ELR (cell line): ENCODE data around the gene TNFSF13B.
"Not testable (repeated sequence)": the region's sequence is repeated elsewhere in the genome, so short reads cannot be mapped to it uniquely, and the experiment has no call there.

Source experiments
- DNase-seq: peaks from one replicate; pipeline ENCODE4 v3.0.0-alpha.2; 2015; ENCODE audit warnings: low read depth

TNFSF13B gene, protein sequence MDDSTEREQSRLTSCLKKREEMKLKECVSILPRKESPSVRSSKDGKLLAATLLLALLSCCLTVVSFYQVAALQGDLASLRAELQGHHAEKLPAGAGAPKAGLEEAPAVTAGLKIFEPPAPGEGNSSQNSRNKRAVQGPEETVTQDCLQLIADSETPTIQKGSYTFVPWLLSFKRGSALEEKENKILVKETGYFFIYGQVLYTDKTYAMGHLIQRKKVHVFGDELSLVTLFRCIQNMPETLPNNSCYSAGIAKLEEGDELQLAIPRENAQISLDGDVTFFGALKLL

DNA sequence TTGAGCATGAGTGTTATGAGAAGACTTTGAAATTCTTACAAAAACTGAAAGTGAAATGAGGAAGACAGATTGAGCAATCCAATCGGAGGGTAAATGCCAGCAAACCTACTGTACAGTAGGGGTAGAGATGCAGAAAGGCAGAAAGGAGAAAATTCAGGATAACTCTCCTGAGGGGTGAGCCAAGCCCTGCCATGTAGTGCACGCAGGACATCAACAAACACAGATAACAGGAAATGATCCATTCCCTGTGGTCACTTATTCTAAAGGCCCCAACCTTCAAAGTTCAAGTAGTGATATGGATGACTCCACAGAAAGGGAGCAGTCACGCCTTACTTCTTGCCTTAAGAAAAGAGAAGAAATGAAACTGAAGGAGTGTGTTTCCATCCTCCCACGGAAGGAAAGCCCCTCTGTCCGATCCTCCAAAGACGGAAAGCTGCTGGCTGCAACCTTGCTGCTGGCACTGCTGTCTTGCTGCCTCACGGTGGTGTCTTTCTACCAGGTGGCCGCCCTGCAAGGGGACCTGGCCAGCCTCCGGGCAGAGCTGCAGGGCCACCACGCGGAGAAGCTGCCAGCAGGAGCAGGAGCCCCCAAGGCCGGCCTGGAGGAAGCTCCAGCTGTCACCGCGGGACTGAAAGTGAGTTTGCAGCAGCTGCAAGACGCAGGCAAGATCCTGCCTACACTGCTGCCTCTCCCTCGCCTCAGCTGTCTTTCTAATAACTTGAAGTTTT lies at the start of gene TNFSF13B:
TNFSF13B (plus strand) TSS at position 118 of the 728 bp plus-strand sequence; CDS start at position 296, 178 bp downstream.
- peak; percentile 25 for DNase-seq

DNA sequence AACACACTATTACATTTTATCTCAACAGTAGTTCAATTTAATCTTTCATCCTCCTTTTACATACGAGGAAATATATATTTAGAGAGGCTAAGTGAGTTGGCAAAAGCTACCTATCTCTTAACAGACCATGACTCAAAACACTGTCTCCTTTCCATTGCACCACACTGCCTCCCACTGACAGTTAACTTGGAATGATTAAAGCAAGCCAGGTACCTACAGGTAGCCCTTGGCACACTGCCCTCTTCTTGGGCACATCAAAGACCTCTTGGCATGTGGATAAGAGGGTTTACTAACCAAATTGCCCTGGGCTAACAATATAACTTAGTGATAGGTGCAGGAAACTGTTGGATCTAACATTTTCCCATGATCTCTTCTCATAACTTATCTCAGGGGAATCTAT lies 49.5 kb upstream of the TNFSF13B start:
- no peak for DNase-seq

GRCh38 chr13:108223687-108224503 lies 45.6 kb upstream of the TNFSF13B start:
- no peak for DNase-seq

GRCh38 chr13:108225440-108225839 lies 44.1 kb upstream of the TNFSF13B start:
- DNase-seq = no peak

DNA sequence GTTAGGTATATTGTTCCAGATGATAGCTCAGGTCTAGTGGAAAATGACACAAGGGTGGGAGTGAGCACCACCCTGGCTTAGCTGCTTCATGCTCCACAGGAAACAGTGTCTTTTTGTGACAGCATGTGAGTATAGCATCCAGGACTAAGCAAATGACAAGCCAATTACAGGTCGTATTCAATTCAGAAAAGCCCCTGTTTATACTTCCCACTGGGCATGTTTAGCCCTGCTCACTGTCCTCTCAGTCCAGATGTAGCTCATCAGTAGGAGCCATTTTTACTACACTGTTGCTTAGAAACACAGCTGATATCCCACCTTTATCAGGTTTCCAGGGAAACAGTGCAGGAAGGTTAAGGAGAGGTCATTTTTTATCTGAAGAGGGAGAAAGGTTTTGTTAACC lies 43.3 kb upstream of the TNFSF13B start:
- DNase-seq = no peak

GRCh38 chr13:108227651-108228272 lies 41.8 kb upstream of the TNFSF13B start:
- DNase-seq = peak; percentile 52

- DNase-seq = no peak
Measured at GRCh38 chr13:108230377-108230776, 39.1 kb upstream of the TNFSF13B start.

- no peak for DNase-seq
Measured at GRCh38 chr13:108249150-108249549, 20.4 kb upstream of the TNFSF13B start.

GRCh38 chr13:108257248-108257647 lies 12.3 kb upstream of the TNFSF13B start:
- DNase-seq = no peak

DNA sequence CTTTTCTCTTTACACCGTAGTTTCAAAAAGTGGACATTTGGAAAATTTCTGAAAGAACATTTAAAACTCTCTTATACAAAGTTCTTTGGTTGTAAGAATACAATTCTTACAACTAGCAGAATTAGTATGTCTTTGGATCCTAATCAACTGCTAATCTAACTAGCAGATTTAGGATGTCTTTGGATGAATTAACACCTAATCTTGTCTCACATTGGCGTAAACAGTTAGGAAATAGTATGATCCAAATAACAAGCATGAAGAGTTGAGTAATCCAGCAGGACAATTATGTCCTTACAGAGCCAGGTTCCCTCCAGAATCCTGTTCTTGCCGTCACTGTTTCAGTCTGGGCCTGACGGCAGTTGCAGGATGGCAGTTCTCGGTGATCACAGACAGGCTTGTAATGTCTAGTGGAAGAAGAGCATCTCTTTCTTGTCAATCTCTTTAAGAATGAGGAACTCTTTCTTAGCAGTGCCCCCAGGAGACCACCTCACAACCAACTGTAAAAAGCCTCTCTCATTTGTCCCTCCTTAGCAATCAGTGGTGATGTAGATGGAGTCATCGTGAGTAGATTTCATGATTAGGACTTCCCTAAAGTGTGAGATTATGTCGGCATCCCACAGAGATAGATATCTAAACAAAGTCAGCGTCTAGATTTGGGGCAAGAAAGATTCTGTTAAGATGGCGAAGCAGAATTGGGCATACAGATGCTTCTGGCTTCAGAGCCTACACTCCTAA lies 5.7 kb upstream of the TNFSF13B start:
- no peak for DNase-seq

DNA sequence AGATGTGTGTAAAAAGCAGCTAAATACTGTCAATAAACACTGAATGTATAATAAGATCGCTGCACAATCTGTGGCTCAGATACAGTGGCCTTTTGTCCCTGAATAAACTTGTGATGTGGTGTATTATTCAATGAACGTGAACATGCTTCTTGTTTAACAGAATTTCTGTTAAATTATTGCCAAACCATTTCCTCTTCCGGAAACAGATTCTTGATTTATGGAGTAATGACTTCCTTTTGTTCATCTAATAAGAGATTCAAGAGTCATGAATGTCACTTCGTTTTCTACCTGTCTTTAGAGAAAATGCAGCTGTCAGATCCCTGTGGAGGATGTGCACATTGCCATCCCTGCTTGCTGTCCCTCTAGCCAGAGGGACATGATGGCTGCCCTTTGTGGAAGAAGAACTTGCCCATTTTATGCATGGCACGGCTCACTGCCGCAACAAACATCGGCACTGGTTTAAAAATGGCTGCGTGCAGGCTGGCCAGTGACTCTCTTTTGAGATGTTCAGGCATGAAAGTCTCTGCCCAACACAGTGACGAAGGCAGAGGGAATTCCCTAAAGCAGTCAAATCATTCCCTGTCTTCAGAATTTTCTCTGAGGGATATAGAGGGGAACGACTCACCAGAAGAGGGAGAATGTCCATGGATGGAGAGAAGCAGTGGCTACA lies 3.1 kb upstream of the TNFSF13B start:
- DNase-seq = no peak

DNA sequence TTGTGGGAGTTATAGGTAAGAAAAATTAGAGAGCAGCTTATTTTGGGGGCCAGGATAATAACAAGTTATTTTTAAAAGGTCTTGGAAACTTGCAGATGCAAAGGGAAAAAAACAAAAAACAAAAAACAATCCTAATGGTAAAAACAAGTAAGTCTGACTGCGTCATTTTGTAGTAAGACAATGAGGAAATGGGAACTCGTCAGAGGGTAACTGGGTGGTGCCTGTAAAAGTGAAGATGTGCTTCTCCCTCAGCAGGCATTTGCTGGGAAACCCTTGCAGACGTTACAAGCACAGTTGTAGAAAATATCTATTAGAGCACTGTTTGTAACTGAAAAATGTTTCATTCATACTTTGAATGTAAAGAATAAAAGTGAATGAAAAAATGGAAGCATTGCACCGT lies 2.2 kb upstream of the TNFSF13B start:
- DNase-seq = no peak

GRCh38 chr13:108267855-108268254 lies 1.7 kb upstream of the TNFSF13B start:
- DNase-seq = not testable (repeated sequence)

GRCh38 chr13:108268466-108269112 lies 929 bp upstream of the TNFSF13B start:
- no peak for DNase-seq

GRCh38 chr13:108270442-108270841 lies 924 bp downstream of the TNFSF13B start:
- no peak for DNase-seq

- DNase-seq = no peak
Measured at GRCh38 chr13:108272333-108272732, 2.8 kb downstream of the TNFSF13B start.

- no peak for DNase-seq
Measured at GRCh38 chr13:108273429-108274118, 4.1 kb downstream of the TNFSF13B start.

DNA sequence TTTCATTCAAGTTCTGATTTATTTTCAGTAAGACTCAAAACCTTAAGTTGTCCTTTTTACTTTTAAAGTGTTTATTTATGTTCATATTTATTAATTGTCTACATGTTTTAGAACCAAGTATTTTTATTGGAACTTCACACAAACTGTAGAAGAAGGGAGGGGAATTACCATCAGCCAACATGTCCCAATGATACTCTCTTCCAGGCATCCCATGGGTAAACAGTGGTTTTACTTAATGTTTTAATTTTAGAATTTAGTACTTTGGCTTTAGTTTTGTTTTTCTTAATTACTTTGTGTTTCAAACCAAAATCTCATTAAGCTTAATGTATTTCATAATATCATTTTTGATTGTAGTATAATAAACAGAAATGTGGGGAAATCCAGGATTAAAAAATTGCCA lies 5.2 kb downstream of the TNFSF13B start:
- no peak for DNase-seq

DNA sequence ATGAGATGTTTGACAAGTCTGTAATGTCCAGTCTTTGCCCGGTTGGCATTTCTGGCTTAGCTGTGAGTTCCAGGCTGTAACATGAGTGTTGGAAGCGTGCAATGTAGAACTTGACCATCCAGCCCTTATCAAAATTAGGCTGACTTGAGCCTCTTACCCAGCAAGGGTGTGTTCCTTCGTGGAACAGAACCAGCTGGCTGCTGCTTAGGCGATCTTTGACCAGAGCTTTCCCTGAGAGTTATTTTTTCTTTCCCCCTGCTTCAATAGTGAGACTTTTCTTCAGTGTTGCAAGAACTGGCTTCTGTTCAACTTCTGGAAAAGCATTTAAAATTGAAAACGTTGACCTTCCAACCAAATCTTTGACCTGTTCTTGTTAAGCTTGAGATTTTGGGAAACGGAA lies 6.5 kb downstream of the TNFSF13B start:
- no peak for DNase-seq

DNA sequence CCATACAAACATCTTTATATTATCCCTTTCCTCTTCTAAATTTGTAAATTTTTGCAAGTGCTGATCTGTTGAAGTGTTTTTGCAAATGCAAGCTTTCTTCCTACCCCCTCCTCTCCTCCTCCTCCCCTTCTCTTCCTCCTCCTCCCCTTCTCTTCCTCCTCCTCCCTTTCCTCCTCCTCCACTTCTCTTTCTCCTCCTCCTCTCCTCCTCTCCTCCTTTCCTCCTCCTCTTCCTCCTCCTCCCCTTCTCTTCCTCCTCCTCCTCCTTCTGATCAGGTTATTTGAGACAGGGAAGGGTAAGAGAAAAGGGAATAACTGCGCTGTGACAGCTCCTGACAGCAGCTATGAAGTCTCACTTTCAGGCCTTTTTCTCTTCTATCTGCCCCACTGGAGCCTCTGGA lies 8.9 kb downstream of the TNFSF13B start:
- DNase-seq = no peak
